Activated CD4-positive, alpha-beta T cell treated with anti-CD3 and anti-CD28 coated beads, Interleukin-2, amount 10 ng/mL, durations not matched to agents 7 days and 5 days (primary cell): Measurements from ENCODE around the gene GPC1. TPM values are rescaled to one million over a fixed set of nuclear protein-coding genes. Genes with fewer than 3 reads are reported as not detected.

ENCODE experiments used
- CTCF ChIA-PET: fragments of 350-600 bp; sonication (Branson Sonifier 250); formaldehyde crosslinking; loops from one replicate; lab custom pipeline; 2021; ENCODE audit warnings: antibody characterized with exemption; lab: Charles Lee
- POLR2A ChIA-PET: fragments of 350-600 bp; sonication (Branson Sonifier 250); formaldehyde crosslinking; loops from one replicate; lab custom pipeline; 2021; ENCODE audit warnings: antibody characterized with exemption; lab: Charles Lee
- DNase-seq: peaks from one replicate; pipeline ENCODE4 v3.0.0-alpha.2; 2020
- H3K27ac Mint-ChIP-seq: one replicate; pipeline ENCODE4 v1.8.0; 2021; ENCODE audit warnings: mild to moderate bottlenecking, moderate library complexity, mixed read lengths
- H3K27me3 Mint-ChIP-seq: one replicate; pipeline ENCODE4 v1.8.0; 2021; ENCODE audit warnings: mixed read lengths
- H3K36me3 Mint-ChIP-seq: one replicate; pipeline ENCODE4 v1.8.0; 2021; ENCODE audit warnings: low read depth, mixed read lengths
- H3K4me1 Mint-ChIP-seq: one replicate; pipeline ENCODE4 v1.8.0; 2021; ENCODE audit warnings: mixed read lengths
- H3K4me3 Mint-ChIP-seq: one replicate; pipeline ENCODE4 v1.8.0; 2021; ENCODE audit warnings: mild to moderate bottlenecking, moderate library complexity, mixed read lengths
- H3K9me3 Mint-ChIP-seq: one replicate; pipeline ENCODE4 v1.8.0; 2021; ENCODE audit warnings: mixed read lengths
- total RNA-seq, 2 experiments: library from RNA; stranded (reverse); gene quantifications; one replicate each; pipeline ENCODE4 v1.2.3, GENCODE V29; 2021

Gene GPC1
- total RNA-seq, 2 experiments from 2014 or later = 7.3 to 7.5 TPM

- Mint-ChIP-seq H3K9me3 (no peaks in the 10 kb centered on the region), H3K27me3 (peaks cover 22% of the 10 kb centered on the region), H3K36me3 (no peaks in the 10 kb centered on the region), H3K4me1 (peaks cover 4% of the 10 kb centered on the region), H3K27ac (no peak overlapping the region), H3K4me3 (no peak overlapping the region)
- CTCF ChIA-PET = interaction anchor here (1.3 kb wide), 1 partner anchor 23 kb away, joined by 3 read pairs; no protein-coding TSS in a partner anchor
- POLR2A ChIA-PET = no interaction called here
- DNase-seq = no peak
Observed at GRCh38 chr2:240455647-240456446, 20.4 kb downstream of the GPC1 start.

DNA sequence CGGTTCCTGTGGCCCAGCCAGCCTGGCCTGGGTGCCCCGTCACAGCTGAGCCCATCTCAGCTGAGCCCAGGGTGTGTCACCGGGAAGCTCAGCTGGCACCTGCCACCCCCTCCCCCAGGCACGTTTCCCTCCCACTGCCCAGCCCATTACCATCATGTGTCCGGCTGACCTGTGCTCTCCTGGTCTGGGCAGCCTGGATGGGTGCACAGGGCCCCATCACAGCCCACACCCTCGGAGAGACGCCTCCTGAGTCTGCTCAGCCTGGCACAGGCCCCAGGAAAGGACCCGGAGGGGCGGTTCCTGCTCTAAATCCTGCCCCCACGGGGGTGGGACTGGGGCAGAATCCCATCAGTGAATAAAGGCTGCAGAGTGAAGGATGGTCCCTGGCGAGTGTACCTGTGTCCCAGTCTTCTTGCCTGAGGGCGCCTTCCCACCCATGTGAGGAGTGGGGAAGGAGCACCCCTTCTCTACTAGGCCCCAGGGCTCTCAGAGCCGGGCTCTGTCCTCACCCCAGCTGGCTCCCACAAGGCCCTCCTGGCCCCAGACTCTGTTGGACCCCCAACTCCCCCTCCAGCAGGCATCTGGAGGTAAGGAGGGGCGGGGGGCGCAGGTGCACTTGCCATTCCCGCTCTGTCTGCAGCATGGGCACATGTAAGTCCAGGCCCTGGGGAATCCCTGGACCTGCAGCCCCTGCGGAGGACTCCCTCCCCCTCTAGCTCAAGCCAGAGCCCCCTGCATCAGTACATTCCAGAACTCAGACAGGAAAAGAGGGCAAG is 21.2 kb downstream of the GPC1 start:
- Mint-ChIP-seq H3K27ac (no peak overlapping the region), H3K36me3 (no peaks in the 10 kb centered on the region), H3K4me1 (peaks cover 4% of the 10 kb centered on the region), H3K9me3 (no peaks in the 10 kb centered on the region), H3K27me3 (peaks cover 22% of the 10 kb centered on the region), H3K4me3 (no peak overlapping the region)
- POLR2A ChIA-PET = no interaction called here
- CTCF ChIA-PET = interaction anchor here (1.3 kb wide), 1 partner anchor 23 kb away, joined by 3 read pairs; no protein-coding TSS in a partner anchor
- DNase-seq = no peak

GRCh38 chr2:240457223-240458043 is 22.0 kb downstream of the GPC1 start:
- Mint-ChIP-seq H3K9me3 (no peaks in the 10 kb centered on the region), H3K27ac (no peak overlapping the region), H3K4me1 (peaks cover 2% of the 10 kb centered on the region), H3K36me3 (no peaks in the 10 kb centered on the region), H3K27me3 (peaks cover 17% of the 10 kb centered on the region), H3K4me3 (no peak overlapping the region)
- CTCF ChIA-PET = no interaction called here
- POLR2A ChIA-PET = no interaction called here
- no peak for DNase-seq

DNA sequence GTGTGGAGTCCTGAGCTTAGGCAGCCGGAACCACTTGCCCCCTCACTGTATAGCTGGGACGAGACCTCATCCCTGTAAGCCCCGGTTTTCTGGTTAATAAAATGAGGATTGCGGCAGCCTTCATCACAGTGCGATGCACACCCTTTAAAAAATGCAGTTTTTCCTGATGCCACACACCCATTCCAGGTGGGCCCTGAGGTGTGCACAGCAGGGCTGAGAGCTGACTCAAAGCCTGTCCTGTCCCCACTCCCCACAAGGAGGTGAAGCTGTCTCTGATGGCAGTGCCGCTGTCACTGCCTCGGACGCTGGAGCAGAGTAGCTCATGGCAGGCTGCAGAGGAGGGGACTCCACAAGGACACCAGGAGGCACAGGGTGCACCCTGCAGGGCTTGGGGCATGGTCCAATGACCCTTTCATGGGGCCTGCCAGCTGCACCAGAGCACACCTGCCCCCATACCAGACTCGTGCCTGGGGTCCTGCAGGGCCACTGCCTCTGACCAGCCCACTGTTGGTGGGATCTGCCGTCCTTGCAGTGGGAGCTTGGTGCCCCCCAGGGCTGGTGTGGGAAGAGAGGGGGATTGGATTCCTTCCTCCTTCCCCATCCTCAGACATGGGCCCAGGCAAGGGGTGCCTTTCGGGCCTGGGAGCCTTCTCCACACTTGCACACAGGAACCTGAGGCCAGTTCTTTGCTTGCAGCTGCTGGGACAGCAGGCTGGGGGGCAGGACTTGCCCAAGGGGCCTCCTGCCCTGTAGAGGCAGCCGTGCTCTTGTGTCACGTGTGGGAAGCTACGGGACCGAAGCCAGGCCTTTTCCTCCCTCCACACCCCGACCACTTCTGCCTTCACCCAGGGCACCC is 22.8 kb downstream of the GPC1 start:
- Mint-ChIP-seq H3K27ac (no peak overlapping the region), H3K27me3 (peaks cover 17% of the 10 kb centered on the region), H3K4me3 (no peak overlapping the region), H3K4me1 (peaks cover 2% of the 10 kb centered on the region), H3K36me3 (no peaks in the 10 kb centered on the region), H3K9me3 (no peaks in the 10 kb centered on the region)
- ChIA-PET POLR2A (no interaction called here), CTCF (no interaction called here)
- no peak for DNase-seq

DNA sequence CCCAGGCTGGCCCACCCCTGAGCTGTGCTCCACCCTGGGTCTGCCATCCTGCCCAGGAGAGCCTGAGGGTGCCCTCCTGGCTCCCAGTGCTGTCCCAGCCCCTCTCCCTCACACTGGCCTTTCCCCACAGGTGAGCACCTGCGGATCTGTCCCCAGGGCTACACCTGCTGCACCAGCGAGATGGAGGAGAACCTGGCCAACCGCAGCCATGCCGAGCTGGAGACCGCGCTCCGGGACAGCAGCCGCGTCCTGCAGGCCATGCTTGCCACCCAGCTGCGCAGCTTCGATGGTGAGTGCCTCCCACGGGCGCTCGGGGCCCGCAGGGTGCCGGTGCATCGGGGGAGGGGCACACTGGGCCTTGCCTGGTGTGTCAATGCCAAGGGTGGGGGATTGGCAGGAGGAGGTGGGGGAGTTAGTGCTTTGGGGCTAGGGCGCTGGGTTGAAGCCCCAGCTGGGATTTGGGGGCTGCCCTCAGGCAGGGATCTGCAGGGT is 23.5 kb downstream of the GPC1 start:
- H3K27me3 Mint-ChIP-seq = peaks cover 16% of the 10 kb centered on the region
- H3K4me1 Mint-ChIP-seq = peaks cover 1% of the 10 kb centered on the region
- H3K4me3 Mint-ChIP-seq = no peak overlapping the region
- POLR2A ChIA-PET = no interaction called here
- CTCF ChIA-PET = no interaction called here
- DNase-seq = no peak
- no peaks in the 10 kb centered on the region for H3K9me3 Mint-ChIP-seq
- no peak overlapping the region for H3K27ac Mint-ChIP-seq
- H3K36me3 Mint-ChIP-seq = no peaks in the 10 kb centered on the region

GRCh38 chr2:240459401-240460252 is 24.2 kb downstream of the GPC1 start:
- ChIA-PET POLR2A (no interaction called here), CTCF (no interaction called here)
- Mint-ChIP-seq H3K27ac (no peak overlapping the region), H3K4me1 (no peaks in the 10 kb centered on the region), H3K9me3 (no peaks in the 10 kb centered on the region), H3K4me3 (no peak overlapping the region), H3K27me3 (peaks cover 9% of the 10 kb centered on the region), H3K36me3 (no peaks in the 10 kb centered on the region)
- no peak for DNase-seq

- DNase-seq = no peak
- peaks cover 3% of the 10 kb centered on the region for H3K27me3 Mint-ChIP-seq
- H3K27ac Mint-ChIP-seq = no peak overlapping the region
- ChIA-PET CTCF (no interaction called here), POLR2A (no interaction called here)
- no peaks in the 10 kb centered on the region for H3K36me3 Mint-ChIP-seq
- H3K4me1 Mint-ChIP-seq = no peaks in the 10 kb centered on the region
- H3K4me3 Mint-ChIP-seq = no peak overlapping the region
- H3K9me3 Mint-ChIP-seq = no peaks in the 10 kb centered on the region
Observed at GRCh38 chr2:240460253-240460711, 24.8 kb downstream of the GPC1 start.

DNA sequence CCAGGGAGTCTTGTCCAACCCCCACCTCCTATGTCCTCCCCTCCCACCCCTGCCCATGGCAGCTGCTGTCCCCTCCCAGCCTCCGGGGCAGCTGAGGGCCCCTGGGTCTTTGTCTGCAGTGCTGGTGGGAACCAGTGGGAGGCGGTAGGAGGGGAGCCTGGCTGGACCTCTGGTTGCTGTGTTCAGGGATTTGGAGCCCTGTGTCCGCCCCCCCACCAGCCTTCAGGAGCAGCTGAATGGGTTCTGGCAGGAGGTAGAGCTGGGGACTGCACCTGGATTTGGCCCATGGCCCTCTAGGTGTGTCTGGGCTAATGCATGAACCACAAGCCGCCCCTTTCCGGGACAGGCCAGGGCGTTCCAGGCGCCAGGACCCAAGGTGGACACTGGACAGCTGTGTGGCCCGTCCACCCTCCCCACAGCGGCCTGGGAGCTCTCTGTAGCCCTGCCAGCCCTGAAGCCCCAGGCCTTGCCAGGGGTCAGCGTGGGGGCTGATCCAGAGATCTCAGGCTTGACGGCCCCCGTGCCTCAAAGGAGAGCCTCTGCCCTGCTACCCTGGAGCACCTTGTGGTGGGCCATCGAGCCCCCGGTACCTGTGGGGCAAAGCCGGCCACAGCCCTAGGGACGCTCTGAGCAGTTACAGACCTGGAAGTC is 25.4 kb downstream of the GPC1 start:
- H3K36me3 Mint-ChIP-seq = no peaks in the 10 kb centered on the region
- POLR2A ChIA-PET = no interaction called here
- no peaks in the 10 kb centered on the region for H3K4me1 Mint-ChIP-seq
- CTCF ChIA-PET = no interaction called here
- DNase-seq = no peak
- no peak overlapping the region for H3K27ac Mint-ChIP-seq
- H3K9me3 Mint-ChIP-seq = no peaks in the 10 kb centered on the region
- H3K27me3 Mint-ChIP-seq = peaks cover 3% of the 10 kb centered on the region
- H3K4me3 Mint-ChIP-seq = no peak overlapping the region

GRCh38 chr2:240461471-240462072 is 26.1 kb downstream of the GPC1 start:
- CTCF ChIA-PET = interaction anchor here (1.1 kb wide), 1 partner anchor 104 kb away, joined by 3 read pairs; no protein-coding TSS in a partner anchor

DNA sequence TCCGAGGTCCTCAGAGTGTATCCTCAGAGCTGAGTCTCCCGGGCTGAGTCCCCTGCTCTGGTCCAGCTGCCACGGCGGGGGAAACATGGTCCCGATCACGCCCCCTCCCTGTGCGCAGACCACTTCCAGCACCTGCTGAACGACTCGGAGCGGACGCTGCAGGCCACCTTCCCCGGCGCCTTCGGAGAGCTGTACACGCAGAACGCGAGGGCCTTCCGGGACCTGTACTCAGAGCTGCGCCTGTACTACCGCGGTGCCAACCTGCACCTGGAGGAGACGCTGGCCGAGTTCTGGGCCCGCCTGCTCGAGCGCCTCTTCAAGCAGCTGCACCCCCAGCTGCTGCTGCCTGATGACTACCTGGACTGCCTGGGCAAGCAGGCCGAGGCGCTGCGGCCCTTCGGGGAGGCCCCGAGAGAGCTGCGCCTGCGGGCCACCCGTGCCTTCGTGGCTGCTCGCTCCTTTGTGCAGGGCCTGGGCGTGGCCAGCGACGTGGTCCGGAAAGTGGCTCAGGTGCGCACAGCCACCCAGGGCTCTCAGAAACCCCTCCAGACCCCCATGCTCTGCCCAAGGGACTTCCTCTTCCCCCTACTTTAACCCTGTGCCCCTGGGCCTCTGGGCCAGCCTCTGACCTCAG is 26.7 kb downstream of the GPC1 start:
- ChIA-PET CTCF (interaction anchor here (1.1 kb wide), 1 partner anchor 104 kb away, joined by 3 read pairs; no protein-coding TSS in a partner anchor), POLR2A (no interaction called here)
- Mint-ChIP-seq H3K9me3 (no peaks in the 10 kb centered on the region), H3K36me3 (no peaks in the 10 kb centered on the region), H3K4me1 (no peaks in the 10 kb centered on the region), H3K4me3 (no peak overlapping the region), H3K27me3 (no peaks in the 10 kb centered on the region), H3K27ac (no peak overlapping the region)
- no peak for DNase-seq

More at GRCh38 chr2:240461471-240462072, 26.1 kb downstream of the GPC1 start:
- Mint-ChIP-seq H3K27me3 (peaks cover under 1% of the 10 kb centered on the region), H3K9me3 (no peaks in the 10 kb centered on the region), H3K36me3 (no peaks in the 10 kb centered on the region), H3K4me3 (no peak overlapping the region), H3K27ac (no peak overlapping the region), H3K4me1 (no peaks in the 10 kb centered on the region)
- POLR2A ChIA-PET = no interaction called here
- no peak for DNase-seq
